Esophagus muscularis mucosa (tissue), 4 donors: ENCODE measurements around the gene SRSF3. TPM values are rescaled to one million over a fixed set of nuclear protein-coding genes. Genes with fewer than 3 reads are reported as not detected.
A peak's percentile ranks its signal among the peaks of the same experiment; 100 is the strongest.

Experiments
- DNase-seq: peaks from one replicate; pipeline ENCODE4 v3.0.0-alpha.2; 2017; ENCODE audit errors: extremely low spot score
- H3K27ac ChIP-seq, 4 donors: fragments of 200-600 bp; sonication (generic); replicated peaks in 1 of 4; 1 replicate in 3 of 4; 2 replicates in 1 of 4; pipeline ENCODE4 v1.5.1; 2016 to 2019; ENCODE audit warnings: mild to moderate bottlenecking in 1 of 4
- H3K27me3 ChIP-seq, 4 donors: fragments of 200-600 bp; sonication (generic); one replicate each; pipeline versions ENCODE4 v1.5.1 to v1.6.0; 2016 to 2019
- H3K36me3 ChIP-seq, 4 donors: fragments of 200-600 bp; sonication (generic); one replicate each; pipeline ENCODE4 v1.5.1; 2016 to 2019
- H3K4me1 ChIP-seq, 4 donors: fragments of 200-600 bp; sonication (generic); one replicate each; pipeline ENCODE4 v1.5.1; 2016 to 2019
- H3K4me3 ChIP-seq, 4 donors: fragments of 200-600 bp; sonication (generic); 1 replicate in 2 of 4; 2 replicates in 2 of 4; pipeline ENCODE4 v1.5.1; 2016 to 2019; ENCODE audit warnings: mild to moderate bottlenecking in 4 of 4, moderate library complexity in 1 of 4
- H3K9me3 ChIP-seq, 4 donors: fragments of 200-600 bp; sonication (generic); 1 replicate in 3 of 4; 2 replicates in 1 of 4; pipeline ENCODE4 v1.5.1; 2016 to 2019
- EP300 ChIP-seq: sonication (generic); formaldehyde crosslinking; IDR thresholded peaks from one replicate; pipeline ENCODE4 v1.6.1; 2017; ENCODE audit warnings: antibody characterized with exemption
- POLR2A ChIP-seq: fragments of 450-650 bp; IDR thresholded peaks from one replicate; pipeline ENCODE4 v1.6.1; 2017; ENCODE audit warnings: antibody characterized with exemption, moderate library complexity, mild to moderate bottlenecking, low read depth
- POLR2AphosphoS5 ChIP-seq, 2 donors: sonication (generic); formaldehyde crosslinking; IDR thresholded peaks; one replicate each; pipeline ENCODE4 v1.6.1; 2017; ENCODE audit warnings: antibody characterized with exemption in 2 of 2
- WGBS: methylation state at CpG from one replicate; pipeline ENCODE4 v1.1.5; 2018; 5-methylcytosine and 5-hydroxymethylcytosine counted together
- intact Hi-C: fragments of 100-400 bp; cut with DNase I; formaldehyde crosslinking; loops from one replicate; pipeline ENCODE4 v1.15.1; 2023
- total RNA-seq, 4 donors: library from RNA; depleted of rRNA; stranded (reverse); fragments of >200 nt; gene quantifications; one replicate each; pipeline versions ENCODE4 v1.1.0 to v1.2.1, GENCODE V29; 2016
- TF ChIP-seq, protein P1 (sequence below), 3 experiments: fragments of 200-600 bp in 2 of 3; fragments of 450-650 bp in 1 of 3; sonication (generic) in 2 of 3; IDR thresholded peaks; one replicate each; pipeline ENCODE4 v1.5.1; 2017 to 2019; ENCODE audit warnings: antibody characterized with exemption in 3 of 3, mild to moderate bottlenecking in 2 of 3, moderate library complexity in 1 of 3

The SRSF3 gene
- total RNA-seq, 4 donors from 2014 or later = 149 to 226 (median 180) TPM

DNA sequence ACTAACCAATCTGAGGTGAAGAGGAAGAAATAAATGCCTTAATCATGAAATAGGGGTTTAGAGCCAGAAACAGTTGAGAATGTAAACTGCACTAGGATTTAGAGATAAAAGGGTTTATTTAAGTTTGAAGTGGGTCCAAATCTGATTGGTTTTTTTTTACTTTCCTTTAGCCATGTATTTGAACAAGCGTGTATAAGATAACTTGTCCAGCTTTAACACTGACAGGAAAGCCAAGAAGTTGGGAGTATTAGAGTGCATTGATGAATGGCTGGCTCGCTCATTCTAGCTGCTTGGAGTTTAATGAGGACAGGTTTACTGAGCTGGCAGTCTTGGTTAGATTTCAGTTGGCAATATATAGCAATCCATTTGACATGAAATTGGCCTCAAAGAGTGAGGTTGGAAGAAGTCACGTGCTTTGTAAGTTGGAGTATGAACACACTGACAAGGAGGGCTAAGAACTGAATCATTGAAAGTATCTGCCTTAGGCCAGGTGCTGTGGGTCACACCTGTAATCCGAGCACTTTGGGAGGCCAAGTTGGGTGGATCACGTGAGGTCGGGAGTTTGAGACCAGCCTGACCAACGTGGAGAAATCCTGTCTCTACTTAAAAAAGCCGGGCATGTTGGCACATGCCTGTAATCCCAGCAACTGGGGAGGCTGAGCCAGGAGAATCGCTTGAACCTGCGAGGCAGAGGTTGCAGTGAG, 13.7 kb downstream of the SRSF3 start:
- H3K36me3 ChIP-seq = peaks cover 40 to 85% (median 76%) of the 10 kb centered on the region in 4 donors
- DNase-seq = no peak
- intact Hi-C loops = no loop called here
- peaks cover 56 to 79% (median 66%) of the 10 kb centered on the region in 4 donors for H3K4me1 ChIP-seq
- H3K9me3 ChIP-seq = no peaks in the 10 kb centered on the region
- 57% methylated on average over 10 of the region's 10 CpGs for WGBS
- H3K27ac ChIP-seq = peak overlapping the region; percentile 50 to 72 (median 60)
- H3K4me3 ChIP-seq = no peak overlapping the region
- TF ChIP-seq POLR2AphosphoS5 (IDR thresholded peaks at IDR 0.05) (peak in 1 of 2 donors; percentile 19), EP300 (no peak), POLR2A (no peak)
- TF ChIP-seq, protein P1, sequence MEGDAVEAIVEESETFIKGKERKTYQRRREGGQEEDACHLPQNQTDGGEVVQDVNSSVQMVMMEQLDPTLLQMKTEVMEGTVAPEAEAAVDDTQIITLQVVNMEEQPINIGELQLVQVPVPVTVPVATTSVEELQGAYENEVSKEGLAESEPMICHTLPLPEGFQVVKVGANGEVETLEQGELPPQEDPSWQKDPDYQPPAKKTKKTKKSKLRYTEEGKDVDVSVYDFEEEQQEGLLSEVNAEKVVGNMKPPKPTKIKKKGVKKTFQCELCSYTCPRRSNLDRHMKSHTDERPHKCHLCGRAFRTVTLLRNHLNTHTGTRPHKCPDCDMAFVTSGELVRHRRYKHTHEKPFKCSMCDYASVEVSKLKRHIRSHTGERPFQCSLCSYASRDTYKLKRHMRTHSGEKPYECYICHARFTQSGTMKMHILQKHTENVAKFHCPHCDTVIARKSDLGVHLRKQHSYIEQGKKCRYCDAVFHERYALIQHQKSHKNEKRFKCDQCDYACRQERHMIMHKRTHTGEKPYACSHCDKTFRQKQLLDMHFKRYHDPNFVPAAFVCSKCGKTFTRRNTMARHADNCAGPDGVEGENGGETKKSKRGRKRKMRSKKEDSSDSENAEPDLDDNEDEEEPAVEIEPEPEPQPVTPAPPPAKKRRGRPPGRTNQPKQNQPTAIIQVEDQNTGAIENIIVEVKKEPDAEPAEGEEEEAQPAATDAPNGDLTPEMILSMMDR (IDR thresholded peaks at IDR 0.05) = no peak
- H3K27me3 ChIP-seq = no peaks in the 10 kb centered on the region

GRCh38 chr6:36608788-36609563, 14.8 kb downstream of the SRSF3 start:
- Histone ChIP-seq H3K4me1 (peaks cover 51 to 67% (median 55%) of the 10 kb centered on the region in 4 donors), H3K9me3 (no peaks in the 10 kb centered on the region), H3K27ac (peak overlapping the region in 3 of 4 donors; percentile 12 to 72 (median 64)), H3K27me3 (no peaks in the 10 kb centered on the region), H3K4me3 (no peak overlapping the region), H3K36me3 (peaks cover 30 to 80% (median 72%) of the 10 kb centered on the region in 4 donors)
- DNase-seq = no peak
- intact Hi-C loops = no loop called here
- TF ChIP-seq POLR2AphosphoS5 (IDR thresholded peaks at IDR 0.05) = no peak
- TF ChIP-seq POLR2A = no peak
- TF ChIP-seq, protein P1 (IDR thresholded peaks at IDR 0.05) = no peak
- TF ChIP-seq EP300 = no peak
- 45% methylated on average over 5 of the region's 5 CpGs for whole genome bisulfite sequencing

GRCh38 chr6:36609582-36609981, 15.4 kb downstream of the SRSF3 start:
- no peak for DNase-seq
- 98% methylated on average over 3 of the region's 3 CpGs for WGBS
- Histone ChIP-seq H3K36me3 (peaks cover 24 to 74% (median 67%) of the 10 kb centered on the region in 4 donors), H3K27ac (peak overlapping the region in 3 of 4 donors; percentile 12 to 72 (median 28)), H3K4me1 (peaks cover 47 to 66% (median 51%) of the 10 kb centered on the region in 4 donors), H3K9me3 (no peaks in the 10 kb centered on the region), H3K4me3 (no peak overlapping the region), H3K27me3 (no peaks in the 10 kb centered on the region)
- peak in 1 of 2 donors; percentile 29 for TF ChIP-seq POLR2AphosphoS5 (IDR thresholded peaks at IDR 0.05)
- TF ChIP-seq, protein P1 (IDR thresholded peaks at IDR 0.05) = no peak
- TF ChIP-seq EP300 = no peak
- TF ChIP-seq POLR2A = no peak
- intact Hi-C loops = no loop called here

GRCh38 chr6:36610041-36610955, 16.1 kb downstream of the SRSF3 start:
- H3K9me3 ChIP-seq = no peaks in the 10 kb centered on the region
- peaks cover 47 to 63% (median 49%) of the 10 kb centered on the region in 4 donors for H3K4me1 ChIP-seq
- peaks cover 22 to 67% (median 61%) of the 10 kb centered on the region in 4 donors for H3K36me3 ChIP-seq
- peak overlapping the region in 3 of 4 donors; percentile 3 to 72 (median 5) for H3K27ac ChIP-seq
- no peak overlapping the region for H3K4me3 ChIP-seq
- 92% methylated on average over 14 of the region's 14 CpGs for WGBS
- no peaks in the 10 kb centered on the region for H3K27me3 ChIP-seq
- no peak for DNase-seq
- intact Hi-C loops = no loop called here
- TF ChIP-seq, protein P1 (IDR thresholded peaks at IDR 0.05) = no peak
- TF ChIP-seq POLR2AphosphoS5 (IDR thresholded peaks at IDR 0.05) (no peak), POLR2A (no peak), EP300 (no peak)
